Stimulated activated CD4-positive, alpha-beta T cell treated with anti-CD3 and anti-CD28 coated beads, Interleukin-4, amount 100 ng/mL, for 24 hours (primary cell): ENCODE results near the gene RNU1-1.
"Not testable (repeated sequence)": the region's sequence is repeated elsewhere in the genome, so short reads cannot be mapped to it uniquely, and the experiment has no call there.

Source experiments
- DNase-seq: peaks from one replicate; pipeline ENCODE4 v3.0.0-alpha.2; 2020

Gene RNU1-1

DNA sequence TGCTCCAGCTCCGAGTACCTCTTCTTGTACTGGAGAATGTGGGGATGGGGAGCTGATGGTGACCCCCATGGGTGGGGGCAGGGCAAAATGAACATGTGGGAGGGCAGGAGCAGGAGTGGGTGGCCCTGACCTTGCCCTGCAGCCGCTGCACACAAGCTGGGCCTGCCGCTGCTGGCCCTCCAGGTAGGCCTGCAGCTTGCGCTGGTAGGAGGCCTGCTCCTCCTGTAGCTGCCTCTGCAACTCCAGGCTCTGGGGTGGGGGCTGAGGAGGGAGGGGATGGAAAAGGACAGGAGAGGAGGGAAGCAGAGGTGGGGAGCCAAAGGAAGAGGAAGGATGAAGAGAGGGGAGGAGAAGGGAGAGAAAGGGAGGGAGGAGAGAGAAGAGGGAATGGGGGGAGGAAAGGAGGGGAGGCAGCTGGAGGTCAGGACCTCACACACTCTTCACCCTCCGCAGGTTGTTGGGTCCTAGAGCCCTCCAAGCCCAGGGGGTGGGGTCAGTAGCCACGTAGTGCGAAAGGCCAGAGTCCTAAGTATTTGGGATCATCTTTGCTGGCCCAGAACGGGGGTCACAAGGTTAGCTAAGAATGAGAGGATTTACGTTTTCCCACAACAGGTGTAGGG, 22.9 kb downstream of the RNU1-1 start:
- DNase-seq, result no peak

DNA sequence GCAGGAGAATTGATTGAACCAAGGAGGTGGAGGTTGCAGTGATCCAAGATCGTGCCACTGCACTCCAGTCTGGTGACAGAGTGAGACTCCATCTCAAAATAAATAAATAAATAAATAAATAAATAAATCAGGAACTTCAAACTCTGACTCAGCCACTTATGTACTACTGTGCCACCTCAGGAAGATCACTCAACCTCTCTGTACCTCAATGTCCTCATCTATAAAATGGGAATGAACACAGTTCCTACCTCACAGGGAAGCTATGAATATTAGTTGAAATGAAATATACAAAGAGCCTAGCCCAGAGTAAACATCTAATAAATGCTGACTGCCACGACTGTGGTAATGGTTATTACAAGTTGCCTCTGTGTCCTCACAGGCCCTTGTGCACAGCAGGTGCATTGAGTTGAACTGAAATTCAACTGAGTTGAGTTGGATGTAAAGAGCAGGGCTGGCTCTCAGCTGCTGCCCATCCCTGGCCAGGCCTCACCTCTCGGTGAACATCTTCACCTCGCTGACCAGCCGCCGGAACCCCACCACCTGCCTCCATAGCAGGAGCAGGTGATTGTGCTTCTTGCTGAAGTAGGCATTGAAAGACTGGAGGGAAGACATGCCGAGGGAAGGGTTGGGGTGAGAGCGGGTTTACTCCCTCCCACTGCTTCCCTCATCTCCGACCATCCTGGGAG, 24.7 kb downstream of the RNU1-1 start:
- not testable (repeated sequence) for DNase-seq

DNA sequence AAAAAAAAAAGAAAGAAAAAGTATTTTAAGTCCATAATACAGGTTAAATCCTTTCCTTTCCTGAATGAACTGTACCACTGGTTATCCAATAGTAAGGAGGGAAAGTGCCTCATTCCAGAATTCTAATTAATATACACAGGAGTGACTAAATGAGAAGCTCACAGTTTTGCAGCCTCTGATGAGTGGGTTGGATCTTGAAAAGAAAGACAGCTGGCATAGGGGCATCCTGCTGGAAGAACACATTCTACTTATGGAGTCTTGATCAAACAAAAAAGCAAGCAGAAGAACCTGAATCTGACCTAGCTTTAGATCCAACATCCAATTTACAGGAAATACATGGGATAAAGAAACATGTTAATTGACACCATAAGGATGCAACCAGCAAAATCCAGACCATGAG, 27.1 kb downstream of the RNU1-1 start:
- DNase-seq, result not testable (repeated sequence)

DNA sequence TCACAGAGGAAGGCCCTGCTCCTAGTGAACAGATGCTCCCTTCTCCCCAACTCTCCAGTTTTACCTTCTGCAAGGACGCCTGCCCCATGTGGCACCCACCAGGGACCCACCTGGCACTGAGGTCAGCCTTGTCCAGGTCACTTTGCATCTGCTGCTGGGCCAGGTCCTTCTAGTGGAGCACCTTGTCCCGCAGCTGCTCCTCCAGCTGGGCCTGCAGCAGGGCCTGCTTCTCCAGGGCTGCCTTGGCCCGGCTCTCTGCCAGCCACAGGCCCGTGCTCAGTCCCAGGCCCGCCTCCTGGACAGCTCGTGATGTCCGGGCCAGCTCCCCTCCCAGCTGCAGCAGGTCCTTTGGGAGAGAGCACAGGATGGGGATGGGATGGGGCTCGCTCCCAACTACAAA, 27.8 kb downstream of the RNU1-1 start:
- DNase-seq, result not testable (repeated sequence)

DNA sequence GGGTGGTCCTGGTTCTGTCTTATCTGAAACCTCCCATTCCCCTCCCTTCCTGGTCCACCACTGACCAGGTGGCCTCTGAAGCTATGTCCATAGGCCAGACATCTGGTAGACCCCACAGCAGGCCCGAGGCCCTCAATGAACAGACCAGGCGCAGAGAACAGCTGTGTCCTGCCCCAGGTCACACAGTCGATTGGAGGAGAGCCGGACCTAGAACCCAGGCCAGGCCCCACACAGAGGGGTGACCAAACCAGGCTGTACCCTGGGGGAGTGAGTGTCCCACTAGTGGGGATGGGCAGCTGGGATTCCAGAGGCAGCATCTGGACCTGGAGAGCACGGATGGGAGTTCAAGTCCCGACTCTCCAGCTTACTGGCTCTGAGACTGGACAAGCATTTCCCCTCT, 29.2 kb downstream of the RNU1-1 start:
- no peak for DNase-seq

DNA sequence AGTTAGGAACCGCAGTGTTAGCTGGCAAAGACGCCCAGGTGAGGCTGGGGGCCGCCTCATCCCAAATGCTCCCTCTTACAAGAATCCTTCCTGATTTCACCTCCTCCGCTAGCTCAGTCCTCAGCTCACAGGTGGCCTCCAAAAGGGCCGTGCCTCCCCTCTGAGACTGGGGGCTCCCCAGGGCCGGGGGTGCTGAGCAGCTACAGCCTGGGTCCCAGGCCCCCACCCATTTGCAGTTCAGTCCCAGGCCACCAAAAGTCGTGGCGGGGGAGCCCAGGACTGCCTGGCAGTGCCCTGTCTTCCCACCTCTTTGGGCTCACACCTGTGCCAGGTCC, 29.6 kb downstream of the RNU1-1 start:
- no peak for DNase-seq

DNA sequence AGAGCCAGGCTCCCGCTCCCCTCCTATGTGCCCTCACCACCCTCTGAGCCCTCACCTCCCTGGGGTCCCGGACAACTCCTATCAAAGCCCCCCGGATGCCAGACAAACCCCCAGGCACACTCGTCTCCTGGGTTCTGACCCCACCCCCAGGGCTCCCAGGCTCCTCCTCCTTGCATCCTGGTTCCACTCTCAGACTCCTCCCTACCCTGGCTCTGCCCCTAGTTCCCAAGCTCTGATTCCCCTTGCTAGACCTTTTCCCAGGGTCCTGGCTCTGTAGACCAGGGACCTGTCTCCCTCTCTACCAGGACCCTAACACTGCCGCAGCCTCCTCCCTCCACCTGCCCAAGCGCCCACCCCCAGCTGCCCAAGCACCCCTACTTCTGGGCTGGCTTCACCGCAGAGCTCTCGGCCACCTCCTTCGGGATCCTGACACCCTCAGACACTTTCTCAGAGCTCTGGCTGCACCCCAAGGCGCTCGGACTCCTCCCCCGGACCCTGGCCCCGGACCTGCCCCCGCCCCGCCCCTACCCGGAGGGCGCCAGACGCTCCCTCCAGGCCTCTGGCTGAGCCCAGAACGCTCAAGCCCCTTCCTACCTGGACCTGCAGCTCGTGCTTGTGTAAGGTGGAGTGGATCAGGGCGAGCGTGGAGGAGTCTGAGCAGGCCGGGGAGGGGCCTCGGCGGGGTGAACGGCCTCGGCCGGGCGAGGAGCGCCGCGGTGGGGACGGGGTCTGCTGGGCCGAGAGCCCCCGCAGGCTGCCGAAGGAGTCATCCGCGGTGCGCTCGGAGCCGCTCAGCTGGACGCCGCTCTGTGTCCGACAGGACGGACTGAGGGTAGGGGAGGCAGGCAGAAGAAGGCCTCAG, 30.2 kb downstream of the RNU1-1 start:
- DNase-seq, result not testable (repeated sequence)

DNA sequence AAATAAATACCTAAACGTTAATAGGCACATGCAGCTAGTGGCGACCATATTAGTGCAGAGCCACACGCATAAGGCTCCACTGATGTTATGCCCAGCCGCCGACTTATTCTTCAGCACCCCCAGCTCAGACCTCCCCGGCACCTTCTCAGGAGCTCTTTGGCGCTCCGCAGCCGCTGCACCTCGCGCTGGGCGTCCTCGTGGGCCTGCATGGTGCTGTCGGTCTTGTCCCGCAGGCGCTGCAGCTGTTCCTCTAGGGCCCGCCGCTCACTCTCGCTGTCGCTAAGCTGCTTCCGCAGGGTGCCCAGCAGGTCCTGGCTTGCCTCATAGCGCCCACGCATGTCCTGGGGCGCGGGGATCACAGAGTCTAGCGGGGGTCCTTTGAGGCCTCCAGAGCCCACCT, 30.9 kb downstream of the RNU1-1 start:
- not testable (repeated sequence) for DNase-seq

DNA sequence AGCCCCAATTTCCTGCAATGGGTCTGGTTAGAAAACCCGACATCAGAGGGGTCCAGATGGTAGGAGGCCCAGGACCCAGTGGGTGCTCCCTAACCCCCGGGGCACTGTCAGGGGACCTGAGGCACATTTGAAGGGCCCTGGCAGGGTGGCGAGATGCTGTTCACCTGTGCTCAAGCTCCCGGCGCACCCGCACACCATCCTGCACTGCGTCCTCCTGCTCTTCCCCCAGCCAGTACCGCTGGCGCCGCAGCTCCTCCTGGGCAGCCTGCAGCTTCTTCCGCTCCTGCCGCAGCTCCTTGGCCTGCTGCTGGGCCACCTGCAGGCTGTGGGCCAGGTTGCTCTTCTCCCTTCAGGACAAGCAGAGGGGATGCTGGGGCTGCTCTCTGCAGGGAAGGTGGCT, 36.0 kb downstream of the RNU1-1 start:
- no peak for DNase-seq

DNA sequence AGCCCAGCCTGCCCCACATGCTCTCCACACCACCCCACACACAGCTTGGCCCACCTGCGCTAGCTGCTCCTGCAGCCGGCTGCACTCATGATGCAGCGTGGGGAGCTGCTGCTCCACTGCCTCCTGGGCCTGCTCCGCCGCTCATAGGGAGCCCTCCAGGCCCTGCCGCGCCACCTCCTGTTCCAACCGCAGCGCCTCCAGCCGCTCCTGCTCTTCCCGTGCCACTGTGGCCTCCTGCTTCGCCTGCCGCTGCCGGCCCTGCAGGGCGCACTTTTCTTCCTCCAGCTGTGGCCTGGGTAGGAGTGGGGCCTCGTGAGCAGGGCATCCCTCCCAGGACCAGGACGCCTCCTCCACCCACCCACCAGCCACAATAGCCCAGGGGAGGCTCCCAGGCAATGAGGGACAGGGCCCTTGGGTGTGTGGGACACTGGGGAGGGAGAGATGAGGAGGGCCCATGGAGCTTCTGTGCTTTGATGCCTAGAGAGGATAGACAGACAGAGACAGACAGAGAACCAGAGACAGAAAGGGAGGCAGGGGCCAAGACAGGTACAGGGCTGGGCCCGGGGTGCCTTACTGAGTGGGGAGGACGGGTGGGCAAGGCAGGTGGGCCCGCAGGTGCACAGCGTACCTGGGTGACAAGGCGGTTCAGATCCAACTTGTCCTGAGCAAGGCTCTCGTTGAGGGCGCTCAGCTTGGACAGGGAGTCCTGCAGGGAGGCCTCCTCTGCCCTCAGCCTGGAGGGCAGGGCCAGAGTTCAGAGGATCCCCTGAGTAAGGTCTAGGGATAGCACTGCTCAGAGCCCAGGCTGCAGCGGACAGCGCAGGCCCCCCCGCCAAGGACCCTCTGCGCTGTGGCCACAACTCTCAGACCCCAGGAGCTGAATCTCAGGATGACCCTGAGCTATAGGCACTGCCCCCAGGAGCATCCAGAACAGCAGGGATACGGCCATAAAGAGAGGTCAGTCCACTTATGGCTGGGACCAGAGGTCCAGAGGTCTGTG, 38.0 kb downstream of the RNU1-1 start:
- DNase-seq, result not testable (repeated sequence)

DNA sequence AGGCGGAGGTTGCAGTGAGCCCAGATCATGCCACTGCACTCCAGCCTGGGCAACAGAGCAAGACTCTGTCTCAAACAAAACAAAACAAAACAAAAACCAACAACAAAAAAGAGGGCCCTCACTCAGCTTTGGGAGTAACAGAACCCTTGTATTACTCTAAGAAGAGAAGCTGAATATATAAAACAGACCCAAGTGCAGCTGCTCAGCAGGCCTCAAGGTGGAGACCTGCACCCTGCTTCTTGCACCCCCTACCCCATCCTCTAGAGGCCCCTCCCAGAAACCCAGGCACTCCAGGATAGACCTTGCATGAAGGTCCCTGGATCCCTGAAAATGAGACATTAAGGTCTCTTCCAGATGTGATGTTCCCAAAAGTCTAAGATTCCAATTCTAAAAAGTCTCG, 39.2 kb downstream of the RNU1-1 start:
- not testable (repeated sequence) for DNase-seq

DNA sequence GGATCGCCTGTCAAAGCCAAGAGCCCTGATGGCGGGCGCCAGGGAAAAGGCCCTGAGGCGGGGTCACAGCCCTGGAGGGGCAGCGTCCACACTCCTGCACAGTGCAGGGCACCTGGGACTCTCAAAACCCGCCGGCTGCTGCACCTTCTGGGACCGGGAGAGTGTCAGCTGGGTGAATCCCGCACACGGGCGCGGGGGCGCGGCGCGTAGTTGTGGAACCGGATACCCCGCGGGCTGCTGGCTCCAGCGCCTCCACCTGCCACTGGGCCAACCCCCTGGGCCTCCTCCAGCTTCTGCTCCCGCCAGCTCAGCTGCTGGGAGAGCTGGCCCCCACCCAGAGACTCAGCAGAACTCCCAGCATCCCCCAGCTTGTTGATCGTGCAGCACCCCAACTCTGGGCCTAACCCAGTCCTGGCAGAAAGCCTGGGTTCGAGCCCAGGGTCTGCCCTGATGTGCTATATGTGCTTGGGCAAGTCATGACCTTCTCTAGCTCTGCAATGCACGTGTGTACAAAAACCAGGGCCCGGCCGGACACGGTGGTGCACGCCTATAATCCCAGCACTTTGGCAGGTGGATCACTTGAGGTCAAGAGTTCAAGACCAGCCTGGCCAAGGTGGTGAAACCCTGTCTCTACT, 39.8 kb downstream of the RNU1-1 start:
- no peak for DNase-seq

DNA sequence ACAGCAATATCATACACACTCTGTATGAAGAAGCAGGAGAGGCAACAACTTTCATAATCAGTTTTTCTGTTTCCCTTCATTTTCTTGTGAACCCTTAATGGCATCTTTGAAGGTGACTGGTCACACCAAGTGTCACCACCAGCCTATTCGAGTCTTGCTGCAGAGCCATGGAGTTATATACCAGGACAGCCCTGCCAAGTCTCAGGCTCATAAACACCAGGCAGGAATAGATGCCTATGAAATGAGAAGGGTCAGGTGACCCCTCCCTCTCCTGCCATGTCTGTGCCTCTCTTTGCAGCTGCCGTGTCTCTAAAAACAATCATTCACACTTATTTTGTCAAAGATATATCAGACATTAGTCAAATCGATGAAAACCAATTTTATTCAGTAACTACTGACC, 45.5 kb downstream of the RNU1-1 start:
- no peak for DNase-seq

DNA sequence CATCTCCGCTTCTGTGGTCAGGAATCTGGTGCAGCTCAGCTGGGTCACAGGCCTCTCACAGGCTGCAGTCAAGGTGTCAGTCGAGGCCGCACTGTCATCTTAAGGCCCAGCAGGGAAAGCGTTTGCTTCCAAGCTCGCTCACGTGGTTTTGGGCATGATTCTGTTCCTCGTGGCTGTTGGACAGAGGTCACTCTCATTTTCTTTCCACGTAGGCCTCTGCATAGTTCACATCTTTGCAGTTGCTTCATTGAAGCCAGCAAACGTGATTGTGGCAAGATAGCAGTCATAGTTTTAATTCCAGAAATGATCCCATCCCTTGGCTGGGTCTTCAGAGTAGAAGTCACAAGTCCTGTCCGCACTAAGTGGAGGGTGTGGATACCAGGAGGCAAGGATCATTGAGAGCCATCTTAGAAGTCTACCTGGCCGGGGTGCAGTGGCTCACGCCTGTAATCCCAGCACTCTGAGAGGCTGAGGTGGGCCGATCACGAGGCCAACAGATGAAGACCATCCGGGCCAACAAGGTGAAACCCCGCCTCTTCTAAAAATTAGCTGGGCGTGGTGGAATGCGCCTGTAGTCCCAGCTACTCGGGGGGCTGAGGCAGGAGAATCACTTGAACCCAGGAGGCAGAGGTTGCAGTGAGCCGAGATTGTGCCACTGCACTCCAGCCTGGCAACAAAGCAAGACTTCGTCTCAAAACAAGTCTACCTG, 49.0 kb downstream of the RNU1-1 start:
- DNase-seq, result no peak
